ENCODE data around the gene DSCAM. TPM values are rescaled to one million over a fixed set of nuclear protein-coding genes. Genes with fewer than 3 reads are reported as not detected.

The DSCAM gene
- total RNA-seq, 2 experiments from 2014 or later, result not detected

- CTCF ChIA-PET, result no interaction called here
- H3K4me1 Mint-ChIP-seq (ENCODE audit: low read depth), result no peaks in the 10 kb centered on the region
- POLR2A ChIA-PET, result no interaction called here
- no peak overlapping the region for H3K4me3 Mint-ChIP-seq
- no peaks in the 10 kb centered on the region for H3K36me3 Mint-ChIP-seq
- H3K27me3 Mint-ChIP-seq, result no peaks in the 10 kb centered on the region
- H3K9me3 Mint-ChIP-seq, result no peaks in the 10 kb centered on the region
- intact Hi-C loops (cut with micrococcal nuclease), result no loop called here
- no peak overlapping the region for H3K27ac Mint-ChIP-seq
- no peak for DNase-seq
These were observed 94.8 kb downstream of the DSCAM start for GRCh38 chr21:40752125-40752524.

GRCh38 chr21:40751221-40751620 lies 95.7 kb downstream of the DSCAM start:
- intact Hi-C loops (cut with micrococcal nuclease), result no loop called here
- H3K27me3 Mint-ChIP-seq, result no peaks in the 10 kb centered on the region
- no peaks in the 10 kb centered on the region for H3K9me3 Mint-ChIP-seq
- no peak for DNase-seq
- H3K27ac Mint-ChIP-seq, result no peak overlapping the region
- no peak overlapping the region for H3K4me3 Mint-ChIP-seq
- ChIA-PET CTCF (no interaction called here), POLR2A (no interaction called here)
- no peaks in the 10 kb centered on the region for H3K36me3 Mint-ChIP-seq
- no peaks in the 10 kb centered on the region for H3K4me1 Mint-ChIP-seq (ENCODE audit: low read depth)

- H3K27ac Mint-ChIP-seq, result no peak overlapping the region
- no peak overlapping the region for H3K4me3 Mint-ChIP-seq
- no peaks in the 10 kb centered on the region for H3K36me3 Mint-ChIP-seq
- ChIA-PET POLR2A (no interaction called here), CTCF (no interaction called here)
- DNase-seq, result no peak
- H3K4me1 Mint-ChIP-seq (ENCODE audit: low read depth), result no peaks in the 10 kb centered on the region
- no peaks in the 10 kb centered on the region for H3K9me3 Mint-ChIP-seq
- no peaks in the 10 kb centered on the region for H3K27me3 Mint-ChIP-seq
- intact Hi-C loops (cut with micrococcal nuclease), result no loop called here
These were observed 110.8 kb downstream of the DSCAM start for GRCh38 chr21:40736145-40736544.

GRCh38 chr21:40733024-40733397 lies 113.9 kb downstream of the DSCAM start:
- Mint-ChIP-seq H3K27me3 (no peaks in the 10 kb centered on the region), H3K36me3 (no peaks in the 10 kb centered on the region), H3K27ac (no peak overlapping the region), H3K9me3 (no peaks in the 10 kb centered on the region), H3K4me3 (no peak overlapping the region), H3K4me1 (ENCODE audit: low read depth) (no peaks in the 10 kb centered on the region)
- intact Hi-C loops (cut with micrococcal nuclease), result no loop called here
- ChIA-PET POLR2A (no interaction called here), CTCF (no interaction called here)
- DNase-seq, result no peak

GRCh38 chr21:40732253-40733023 lies 114.5 kb downstream of the DSCAM start:
- Mint-ChIP-seq H3K4me1 (ENCODE audit: low read depth) (no peaks in the 10 kb centered on the region), H3K4me3 (no peak overlapping the region), H3K27me3 (no peaks in the 10 kb centered on the region), H3K27ac (no peak overlapping the region), H3K36me3 (no peaks in the 10 kb centered on the region), H3K9me3 (no peaks in the 10 kb centered on the region)
- DNase-seq, result no peak
- POLR2A ChIA-PET, result no interaction called here
- intact Hi-C loops (cut with micrococcal nuclease), result no loop called here
- CTCF ChIA-PET, result no interaction called here

- CTCF ChIA-PET, result no interaction called here
- no peak overlapping the region for H3K27ac Mint-ChIP-seq
- no peak for DNase-seq
These were observed 115.8 kb downstream of the DSCAM start for GRCh38 chr21:40731206-40731605.

GRCh38 chr21:40730426-40730800 lies 116.5 kb downstream of the DSCAM start:
- CTCF ChIA-PET, result no interaction called here
- H3K27me3 Mint-ChIP-seq, result no peaks in the 10 kb centered on the region
- H3K4me1 Mint-ChIP-seq (ENCODE audit: low read depth), result no peaks in the 10 kb centered on the region
- no peaks in the 10 kb centered on the region for H3K9me3 Mint-ChIP-seq
- no peak overlapping the region for H3K27ac Mint-ChIP-seq
- intact Hi-C loops (cut with micrococcal nuclease), result no loop called here
- no peak overlapping the region for H3K4me3 Mint-ChIP-seq
- no peaks in the 10 kb centered on the region for H3K36me3 Mint-ChIP-seq
- DNase-seq, result no peak
- POLR2A ChIA-PET, result no interaction called here

More at GRCh38 chr21:40731206-40731605, 115.8 kb downstream of the DSCAM start:
- no peaks in the 10 kb centered on the region for H3K36me3 Mint-ChIP-seq
- H3K27me3 Mint-ChIP-seq, result no peaks in the 10 kb centered on the region
- no peaks in the 10 kb centered on the region for H3K4me1 Mint-ChIP-seq (ENCODE audit: low read depth)
- intact Hi-C loops (cut with micrococcal nuclease), result no loop called here
- H3K4me3 Mint-ChIP-seq, result no peak overlapping the region
- H3K9me3 Mint-ChIP-seq, result no peaks in the 10 kb centered on the region
- POLR2A ChIA-PET, result no interaction called here

- DNase-seq, result no peak
- Mint-ChIP-seq H3K4me3 (no peak overlapping the region), H3K4me1 (ENCODE audit: low read depth) (no peaks in the 10 kb centered on the region), H3K36me3 (no peaks in the 10 kb centered on the region), H3K27ac (no peak overlapping the region), H3K27me3 (no peaks in the 10 kb centered on the region), H3K9me3 (no peaks in the 10 kb centered on the region)
- CTCF ChIA-PET, result no interaction called here
- POLR2A ChIA-PET, result no interaction called here
- intact Hi-C loops (cut with micrococcal nuclease), result no loop called here
These were observed 117.1 kb downstream of the DSCAM start for GRCh38 chr21:40729761-40730425.

GRCh38 chr21:40723966-40724365 lies 123.0 kb downstream of the DSCAM start:
- no peaks in the 10 kb centered on the region for H3K36me3 Mint-ChIP-seq
- no peak overlapping the region for H3K4me3 Mint-ChIP-seq
- CTCF ChIA-PET, result no interaction called here

GRCh38 chr21:40723317-40723716 lies 123.6 kb downstream of the DSCAM start:
- Mint-ChIP-seq H3K4me1 (ENCODE audit: low read depth) (no peaks in the 10 kb centered on the region), H3K36me3 (no peaks in the 10 kb centered on the region), H3K27ac (no peak overlapping the region), H3K9me3 (peaks cover 12% of the 10 kb centered on the region), H3K4me3 (no peak overlapping the region), H3K27me3 (no peaks in the 10 kb centered on the region)
- DNase-seq, result no peak
- intact Hi-C loops (cut with micrococcal nuclease), result no loop called here
- POLR2A ChIA-PET, result interaction anchor here (0.6 kb wide), 1 partner anchor 137 kb away, joined by 3 read pairs; no protein-coding TSS in a partner anchor
- CTCF ChIA-PET, result no interaction called here

More at GRCh38 chr21:40723966-40724365, 123.0 kb downstream of the DSCAM start:
- intact Hi-C loops (cut with micrococcal nuclease), result no loop called here
- no peak overlapping the region for H3K27ac Mint-ChIP-seq
- H3K4me1 Mint-ChIP-seq (ENCODE audit: low read depth), result no peaks in the 10 kb centered on the region
- no peak for DNase-seq
- H3K27me3 Mint-ChIP-seq, result no peaks in the 10 kb centered on the region
- POLR2A ChIA-PET, result no interaction called here
- H3K9me3 Mint-ChIP-seq, result peaks cover 10% of the 10 kb centered on the region

- no peaks in the 10 kb centered on the region for H3K36me3 Mint-ChIP-seq
- no peak overlapping the region for H3K27ac Mint-ChIP-seq
- no peak overlapping the region for H3K4me3 Mint-ChIP-seq
- ChIA-PET CTCF (no interaction called here), POLR2A (no interaction called here)
- no peak for DNase-seq
- peaks cover 13% of the 10 kb centered on the region for H3K9me3 Mint-ChIP-seq
- H3K4me1 Mint-ChIP-seq (ENCODE audit: low read depth), result no peaks in the 10 kb centered on the region
- no peaks in the 10 kb centered on the region for H3K27me3 Mint-ChIP-seq
- intact Hi-C loops (cut with micrococcal nuclease), result no loop called here
These were observed 127.3 kb downstream of the DSCAM start for GRCh38 chr21:40719615-40720014.

GRCh38 chr21:40717028-40717427 lies 129.9 kb downstream of the DSCAM start:
- intact Hi-C loops (cut with micrococcal nuclease), result no loop called here
- H3K4me3 Mint-ChIP-seq, result no peak overlapping the region
- no peaks in the 10 kb centered on the region for H3K4me1 Mint-ChIP-seq (ENCODE audit: low read depth)
- no peak for DNase-seq
- H3K36me3 Mint-ChIP-seq, result no peaks in the 10 kb centered on the region
- H3K9me3 Mint-ChIP-seq, result peaks cover 13% of the 10 kb centered on the region
- H3K27ac Mint-ChIP-seq, result no peak overlapping the region
- no peaks in the 10 kb centered on the region for H3K27me3 Mint-ChIP-seq
- ChIA-PET CTCF (no interaction called here), POLR2A (no interaction called here)

- intact Hi-C loops (cut with micrococcal nuclease), result no loop called here
- no peak overlapping the region for H3K27ac Mint-ChIP-seq
- H3K4me1 Mint-ChIP-seq (ENCODE audit: low read depth), result no peaks in the 10 kb centered on the region
- no peaks in the 10 kb centered on the region for H3K27me3 Mint-ChIP-seq
- POLR2A ChIA-PET, result no interaction called here
- H3K36me3 Mint-ChIP-seq, result no peaks in the 10 kb centered on the region
- peaks cover 3% of the 10 kb centered on the region for H3K9me3 Mint-ChIP-seq
- DNase-seq, result no peak
- CTCF ChIA-PET, result no interaction called here
- H3K4me3 Mint-ChIP-seq, result no peak overlapping the region
These were observed 132.4 kb downstream of the DSCAM start for GRCh38 chr21:40714536-40714935.

Measured in activated CD4-positive, alpha-beta memory T cell treated with anti-CD3 and anti-CD28 coated beads for 36 hours (primary cell).